Vagina (tissue), 2 donors: ENCODE results near the gene RADIL. TPM values are rescaled to one million over a fixed set of nuclear protein-coding genes. Genes with fewer than 3 reads are reported as not detected.

Experiments
- DNase-seq, 2 donors: peaks; one replicate each; pipeline ENCODE4 v3.0.0-alpha.2; 2017; ENCODE audit errors: extremely low spot score in 2 of 2
- H3K27ac ChIP-seq: fragments of 200-600 bp; sonication (generic); one replicate; pipeline ENCODE4 v1.5.1; 2019
- H3K27me3 ChIP-seq: fragments of 200-600 bp; sonication (generic); one replicate; pipeline ENCODE4 v1.5.1; 2019
- H3K36me3 ChIP-seq, 2 donors: fragments of 200-600 bp; sonication (generic); one replicate each; pipeline ENCODE4 v1.5.1; 2017 to 2019
- H3K4me1 ChIP-seq: fragments of 200-600 bp; sonication (generic); one replicate; pipeline ENCODE4 v1.5.1; 2019
- H3K4me3 ChIP-seq, 2 donors: fragments of 200-600 bp; sonication (generic); 1 replicate in 1 of 2; 2 replicates in 1 of 2; pipeline ENCODE4 v1.5.1; 2016 to 2019
- H3K9me3 ChIP-seq: fragments of 200-600 bp; sonication (generic); one replicate; pipeline ENCODE4 v1.5.1; 2019
- CTCF ChIP-seq, 3 experiments: fragments of 450-650 bp in 2 of 3; fragments of 200-600 bp in 1 of 3; sonication (generic) in 1 of 3; IDR thresholded peaks; one replicate each; pipeline ENCODE4 v1.5.1; 2017 to 2019; ENCODE audit warnings: antibody characterized with exemption in 3 of 3, mild to moderate bottlenecking in 2 of 3, moderate library complexity in 2 of 3
- POLR2A ChIP-seq, 2 donors: fragments of 450-650 bp; IDR thresholded peaks; one replicate each; pipeline ENCODE4 v1.6.1; 2017; ENCODE audit warnings: antibody characterized with exemption in 2 of 2, mild to moderate bottlenecking in 2 of 2, moderate library complexity in 2 of 2
- POLR2AphosphoS5 ChIP-seq, 2 donors: sonication (generic); formaldehyde crosslinking; IDR thresholded peaks; one replicate each; pipeline ENCODE4 v1.9.0; 2017; ENCODE audit warnings: antibody characterized with exemption in 2 of 2, mild to moderate bottlenecking in 2 of 2, low read depth in 1 of 2; ENCODE audit not compliant: insufficient read depth in 1 of 2
- intact Hi-C: fragments of 100-400 bp; cut with DNase I; formaldehyde crosslinking; loops from one replicate; pipeline ENCODE4 v1.15.1; 2023
- total RNA-seq: library from RNA; depleted of rRNA; stranded (reverse); fragments of >200 nt; gene quantifications from one replicate; pipeline ENCODE4 v1.2.3, GENCODE V29; 2016

The RADIL gene
- total RNA-seq, 1 donor from 2014 or later = 16.5 TPM

GRCh38 chr7:4919969-4920766, 36.7 kb upstream of the RADIL start:
- H3K27ac ChIP-seq = no peak overlapping the region
- H3K36me3 ChIP-seq = no peaks in the 10 kb centered on the region
- TF ChIP-seq POLR2A (IDR thresholded peaks at IDR 0.05) = no peak
- TF ChIP-seq POLR2AphosphoS5 (IDR thresholded peaks at IDR 0.05; ENCODE audit: insufficient read depth in 1 of 2, low read depth in 1 of 2) = no peak
- no peak for TF ChIP-seq CTCF (IDR thresholded peaks at IDR 0.05)
- H3K4me3 ChIP-seq = no peak overlapping the region
- H3K9me3 ChIP-seq = no peaks in the 10 kb centered on the region
- DNase-seq = no peak
- H3K27me3 ChIP-seq = no peaks in the 10 kb centered on the region
- intact Hi-C loops = no loop called here
- H3K4me1 ChIP-seq = no peaks in the 10 kb centered on the region

GRCh38 chr7:4916113-4916512, 32.6 kb upstream of the RADIL start:
- no peak for TF ChIP-seq POLR2A (IDR thresholded peaks at IDR 0.05)
- no peak for TF ChIP-seq POLR2AphosphoS5 (IDR thresholded peaks at IDR 0.05; ENCODE audit: insufficient read depth in 1 of 2, low read depth in 1 of 2)
- TF ChIP-seq CTCF (IDR thresholded peaks at IDR 0.05) = no peak
- no peaks in the 10 kb centered on the region for H3K4me1 ChIP-seq
- intact Hi-C loops = no loop called here
- no peak overlapping the region for H3K4me3 ChIP-seq
- no peaks in the 10 kb centered on the region for H3K36me3 ChIP-seq
- H3K27me3 ChIP-seq = no peaks in the 10 kb centered on the region
- H3K27ac ChIP-seq = no peak overlapping the region
- no peaks in the 10 kb centered on the region for H3K9me3 ChIP-seq
- DNase-seq = no peak

GRCh38 chr7:4911111-4911828, 27.8 kb upstream of the RADIL start:
- no peak overlapping the region for H3K27ac ChIP-seq
- no peak for TF ChIP-seq CTCF (IDR thresholded peaks at IDR 0.05)
- no peak for TF ChIP-seq POLR2A (IDR thresholded peaks at IDR 0.05)
- TF ChIP-seq POLR2AphosphoS5 (IDR thresholded peaks at IDR 0.05; ENCODE audit: insufficient read depth in 1 of 2, low read depth in 1 of 2) = no peak
- no peaks in the 10 kb centered on the region for H3K9me3 ChIP-seq
- DNase-seq = no peak
- intact Hi-C loops = no loop called here
- H3K36me3 ChIP-seq = no peaks in the 10 kb centered on the region
- no peak overlapping the region for H3K4me3 ChIP-seq
- no peaks in the 10 kb centered on the region for H3K4me1 ChIP-seq
- no peaks in the 10 kb centered on the region for H3K27me3 ChIP-seq

- TF ChIP-seq CTCF (IDR thresholded peaks at IDR 0.05) (no peak), POLR2AphosphoS5 (IDR thresholded peaks at IDR 0.05; ENCODE audit: insufficient read depth in 1 of 2, low read depth in 1 of 2) (no peak), POLR2A (IDR thresholded peaks at IDR 0.05) (no peak)
- Histone ChIP-seq H3K4me3 (no peak overlapping the region), H3K9me3 (no peaks in the 10 kb centered on the region), H3K4me1 (no peaks in the 10 kb centered on the region), H3K27me3 (no peaks in the 10 kb centered on the region), H3K27ac (no peak overlapping the region), H3K36me3 (no peaks in the 10 kb centered on the region)
- DNase-seq = no peak
- intact Hi-C loops = no loop called here
Measured at GRCh38 chr7:4906682-4907081, 23.2 kb upstream of the RADIL start.

- H3K4me3 ChIP-seq = no peak overlapping the region
- intact Hi-C loops = no loop called here
- H3K4me1 ChIP-seq = no peaks in the 10 kb centered on the region
- no peak for TF ChIP-seq POLR2A (IDR thresholded peaks at IDR 0.05)
- no peak for TF ChIP-seq CTCF (IDR thresholded peaks at IDR 0.05)
- TF ChIP-seq POLR2AphosphoS5 (IDR thresholded peaks at IDR 0.05; ENCODE audit: insufficient read depth in 1 of 2, low read depth in 1 of 2) = no peak
- H3K9me3 ChIP-seq = no peaks in the 10 kb centered on the region
- no peak overlapping the region for H3K27ac ChIP-seq
- H3K27me3 ChIP-seq = no peaks in the 10 kb centered on the region
- H3K36me3 ChIP-seq = no peaks in the 10 kb centered on the region
- DNase-seq = no peak
Measured at GRCh38 chr7:4905171-4905570, 21.7 kb upstream of the RADIL start.
